Measurements from ENCODE around the gene HOXA5.

The HOXA5 gene

DNA sequence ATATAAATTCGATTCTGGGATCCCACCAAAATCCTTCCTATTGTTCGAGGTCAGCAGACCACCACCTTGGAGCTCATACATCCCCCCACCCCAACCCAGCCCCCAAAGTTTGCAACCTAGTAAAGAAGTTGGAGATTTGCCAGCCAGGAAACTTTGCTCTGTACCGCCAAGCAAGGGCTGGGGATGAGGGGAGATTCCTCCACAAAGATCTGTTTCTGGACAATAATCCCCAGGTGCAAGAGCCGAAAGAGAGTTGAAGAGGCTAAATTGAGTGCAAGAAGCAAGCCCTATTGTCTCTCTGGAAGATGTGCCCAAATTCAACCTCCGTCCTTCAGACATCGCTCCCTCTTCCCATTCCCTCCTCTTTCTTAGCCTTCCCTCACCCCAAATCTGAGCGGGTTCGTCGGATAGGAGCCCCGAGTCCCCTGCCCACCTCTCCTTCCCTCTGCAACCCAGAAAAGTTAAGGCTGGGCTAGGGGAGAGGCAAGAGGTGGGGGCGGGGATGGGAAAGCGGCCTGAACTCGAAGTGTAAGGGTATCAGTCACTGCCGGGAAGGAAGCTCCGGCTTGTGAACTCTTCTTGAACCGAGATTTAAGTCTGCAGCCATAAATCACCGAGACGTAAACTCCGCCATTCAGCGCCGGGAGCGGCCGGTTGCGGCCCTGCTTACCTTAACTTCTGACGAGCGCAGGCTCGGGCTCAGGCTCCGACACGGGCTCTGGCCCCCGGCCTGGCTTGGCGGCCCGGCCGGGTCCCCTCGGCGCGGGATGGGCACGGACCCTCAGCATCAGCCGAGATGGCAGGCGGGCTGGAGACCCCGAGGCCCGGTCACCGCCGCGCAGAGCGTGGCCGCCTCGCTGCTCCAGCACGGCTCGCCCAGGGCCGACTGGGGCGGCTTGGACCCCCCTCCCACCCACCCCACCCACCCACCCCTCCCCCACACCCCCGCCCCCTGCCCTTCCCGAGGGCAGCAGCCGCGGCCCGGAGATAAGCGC lies 30.2 kb downstream of the HOXA5 start (continued):
- no peak for TF ChIP-seq OVOL3 (tag by site-specific recombination; IDR thresholded peaks at IDR 0.05)
- TF ChIP-seq ZNF26 (tag by site-specific recombination; IDR thresholded peaks at IDR 0.05) = no peak
- TF ChIP-seq GLI4 (tag by site-specific recombination; IDR thresholded peaks at IDR 0.05) = no peak
- TF ChIP-seq YY1 (tag by site-specific recombination; IDR thresholded peaks at IDR 0.05) = peak; percentile 59
- no peak for TF ChIP-seq ZFP37 (tag by site-specific recombination; IDR thresholded peaks at IDR 0.05)
- no peak for TF ChIP-seq ZNF114 (tag by site-specific recombination; IDR thresholded peaks at IDR 0.05)
- no peak for TF ChIP-seq ZNF654 (tag by site-specific recombination; IDR thresholded peaks at IDR 0.05; ENCODE audit: low read depth)
- TF ChIP-seq ZEB2 (tag by site-specific recombination; IDR thresholded peaks at IDR 0.05) = peak; percentile 59
- TF ChIP-seq IKZF3 (tag by site-specific recombination; IDR thresholded peaks at IDR 0.05) = peak; percentile 62; the same call in 1 of the 2 replicates
- TF ChIP-seq ZNF248 (tag by site-specific recombination; IDR thresholded peaks at IDR 0.05) = no peak
- TF ChIP-seq ZNF530 (tag by site-specific recombination; IDR thresholded peaks at IDR 0.05; ENCODE audit: low read depth) = no peak
- peak; percentile 53; the same call in 1 of the 2 replicates for TF ChIP-seq OSR2 (tag by site-specific recombination; IDR thresholded peaks at IDR 0.05)
- TF ChIP-seq ZNF302 (tag by site-specific recombination; IDR thresholded peaks at IDR 0.05; ENCODE audit: low read depth) = no peak
- TF ChIP-seq ZBTB8A (tag by site-specific recombination; IDR thresholded peaks at IDR 0.05) = peak; percentile 33; the same call in 1 of the 2 replicates
- no peak for TF ChIP-seq ZNF626 (tag by site-specific recombination; IDR thresholded peaks at IDR 0.05)
- TF ChIP-seq ZNF776 (tag by site-specific recombination; IDR thresholded peaks at IDR 0.05; ENCODE audit: borderline replicate concordance) = no peak
- peak; percentile 20; the same call in 1 of the 2 replicates for TF ChIP-seq FEZF1 (tag by site-specific recombination; IDR thresholded peaks at IDR 0.05)
- no peak for TF ChIP-seq ZNF10 (tag by site-specific recombination; IDR thresholded peaks at IDR 0.05)
- TF ChIP-seq ZNF274 (IDR thresholded peaks at IDR 0.05; ENCODE audit: low read length) = no peak
- TF ChIP-seq ZNF274 (tag by site-specific recombination; IDR thresholded peaks at IDR 0.05; ENCODE audit: borderline replicate concordance) = no peak
- TF ChIP-seq GLIS1 (tag by site-specific recombination; IDR thresholded peaks at IDR 0.05) = no peak
- TF ChIP-seq ZNF24 (tag by site-specific recombination; IDR thresholded peaks at IDR 0.05) = no peak
- TF ChIP-seq ZNF140 (tag by site-specific recombination; IDR thresholded peaks at IDR 0.05) = no peak
- no peak for TF ChIP-seq ZNF112 (tag by site-specific recombination; IDR thresholded peaks at IDR 0.05)
- TF ChIP-seq HOXD13 (CRISPR knock-in tag; IDR thresholded peaks at IDR 0.05; ENCODE audit: borderline replicate concordance) = no peak
- TF ChIP-seq ZNF433 (tag by site-specific recombination; IDR thresholded peaks at IDR 0.05; ENCODE audit: low read depth) = no peak
- no peak for TF ChIP-seq ZNF404 (tag by site-specific recombination; IDR thresholded peaks at IDR 0.05)
- no peak for TF ChIP-seq SCRT2 (tag by site-specific recombination; IDR thresholded peaks at IDR 0.05)
- TF ChIP-seq ZBTB20 (tag by site-specific recombination; IDR thresholded peaks at IDR 0.05) = no peak
- TF ChIP-seq ZNF133 (tag by site-specific recombination; IDR thresholded peaks at IDR 0.05) = no peak
- 0 out of 2 replicates have a peak, but pooled peaks have one; percentile 29 for TF ChIP-seq ZSCAN5A (tag by site-specific recombination; IDR thresholded peaks at IDR 0.05)
- TF ChIP-seq ZNF610 (tag by site-specific recombination; IDR thresholded peaks at IDR 0.05; ENCODE audit: borderline replicate concordance) = no peak
- peak; percentile 82 for TF ChIP-seq PRDM1 (tag by site-specific recombination; IDR thresholded peaks at IDR 0.05)
- no peak for TF ChIP-seq ZFP69B (tag by site-specific recombination; IDR thresholded peaks at IDR 0.05)
- no peak for TF ChIP-seq ZNF223 (tag by site-specific recombination; IDR thresholded peaks at IDR 0.05)
- TF ChIP-seq, protein P1, sequence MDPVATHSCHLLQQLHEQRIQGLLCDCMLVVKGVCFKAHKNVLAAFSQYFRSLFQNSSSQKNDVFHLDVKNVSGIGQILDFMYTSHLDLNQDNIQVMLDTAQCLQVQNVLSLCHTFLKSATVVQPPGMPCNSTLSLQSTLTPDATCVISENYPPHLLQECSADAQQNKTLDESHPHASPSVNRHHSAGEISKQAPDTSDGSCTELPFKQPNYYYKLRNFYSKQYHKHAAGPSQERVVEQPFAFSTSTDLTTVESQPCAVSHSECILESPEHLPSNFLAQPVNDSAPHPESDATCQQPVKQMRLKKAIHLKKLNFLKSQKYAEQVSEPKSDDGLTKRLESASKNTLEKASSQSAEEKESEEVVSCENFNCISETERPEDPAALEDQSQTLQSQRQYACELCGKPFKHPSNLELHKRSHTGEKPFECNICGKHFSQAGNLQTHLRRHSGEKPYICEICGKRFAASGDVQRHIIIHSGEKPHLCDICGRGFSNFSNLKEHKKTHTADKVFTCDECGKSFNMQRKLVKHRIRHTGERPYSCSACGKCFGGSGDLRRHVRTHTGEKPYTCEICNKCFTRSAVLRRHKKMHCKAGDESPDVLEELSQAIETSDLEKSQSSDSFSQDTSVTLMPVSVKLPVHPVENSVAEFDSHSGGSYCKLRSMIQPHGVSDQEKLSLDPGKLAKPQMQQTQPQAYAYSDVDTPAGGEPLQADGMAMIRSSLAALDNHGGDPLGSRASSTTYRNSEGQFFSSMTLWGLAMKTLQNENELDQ (tag by site-specific recombination; IDR thresholded peaks at IDR 0.05; ENCODE audit: low read depth) = no peak
- 0 out of 2 replicates have a peak, but pooled peaks have one; percentile 52 for TF ChIP-seq ZNF501 (tag by site-specific recombination; IDR thresholded peaks at IDR 0.05)
- TF ChIP-seq GLIS2 (tag by site-specific recombination; IDR thresholded peaks at IDR 0.05) = no peak
